ENCODE data around the gene USP22. TPM values are rescaled to one million over a fixed set of nuclear protein-coding genes. Genes with fewer than 3 reads are reported as not detected.

USP22 gene
- total RNA-seq, 2 donors from 2014 or later: 379 to 396 TPM

DNA sequence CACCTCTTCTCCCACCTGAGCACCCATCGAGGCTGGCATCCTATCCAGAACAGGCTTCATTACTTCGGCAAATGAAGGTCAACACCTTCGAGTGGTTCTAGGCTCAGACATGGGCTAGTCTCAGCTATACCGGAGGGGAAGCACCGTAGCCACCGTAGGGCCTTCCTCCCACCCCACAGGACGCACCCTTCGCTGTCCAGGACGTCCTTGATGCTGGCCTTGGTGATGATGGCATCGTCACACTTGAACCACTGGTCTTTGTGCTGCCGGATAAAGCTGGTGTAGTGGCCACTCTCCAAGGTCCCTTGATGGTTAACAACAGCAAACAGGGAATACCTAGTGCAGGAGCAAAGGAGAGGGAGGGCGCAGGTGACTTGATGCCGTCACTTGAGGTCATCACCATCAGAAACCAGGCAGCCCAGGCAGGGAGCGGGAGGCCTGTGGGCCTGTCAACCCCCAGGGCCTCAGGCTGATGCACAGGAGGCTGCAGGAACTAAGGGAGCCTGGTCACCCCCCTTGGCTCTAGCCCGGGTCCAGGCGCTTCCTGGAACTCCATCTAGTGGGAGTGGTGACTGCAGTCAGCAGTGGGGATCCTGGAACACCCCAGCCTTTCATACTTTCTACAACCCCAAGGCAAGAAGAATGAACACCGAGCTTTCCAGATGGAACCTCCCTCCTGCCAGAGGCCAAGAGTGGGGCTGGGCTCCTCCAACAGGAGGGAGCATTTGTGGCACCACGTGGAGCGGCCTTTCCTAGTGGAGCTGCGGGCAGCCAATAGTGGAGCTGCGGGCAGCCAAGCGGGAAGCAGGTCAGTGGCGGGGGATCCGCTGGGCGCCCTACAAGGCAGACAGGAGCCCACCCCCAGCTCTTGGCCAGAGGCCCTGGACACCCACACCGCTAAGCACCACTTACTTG lies 38.5 kb downstream of the USP22 start:
- Histone ChIP-seq H3K9ac (ENCODE audit: extremely low read depth, low read length, poor library complexity, severe bottlenecking) (no peak overlapping the region), H3K9me3 (ENCODE audit: control insufficient read depth, low read length) (no peaks in the 10 kb centered on the region), H3K4me3 (ENCODE audit: low read length) (no peak overlapping the region), H3K4me1 (ENCODE audit: control insufficient read depth, insufficient read depth, low read length) (peaks cover 14% of the 10 kb centered on the region), H3K27ac (ENCODE audit: low read depth, low read length) (no peak overlapping the region), H3K27me3 (ENCODE audit: control insufficient read depth, insufficient read depth, low read length, poor library complexity, severe bottlenecking) (no peaks in the 10 kb centered on the region), H3K36me3 (ENCODE audit: control insufficient read depth, insufficient read depth, low read length) (peaks cover 99% of the 10 kb centered on the region)
- peaks cover 3% of the 10 kb centered on the region for H3K4me1 Mint-ChIP-seq
- peaks cover 94% of the 10 kb centered on the region for H3K36me3 Mint-ChIP-seq (ENCODE audit: low read depth)
- DNase-seq: no peak
- H3K9me3 Mint-ChIP-seq: no peaks in the 10 kb centered on the region
- no peaks in the 10 kb centered on the region for H3K27me3 Mint-ChIP-seq (ENCODE audit: insufficient read depth)
- WGBS, 2 experiments (ENCODE audit: insufficient coverage in 1 of 2, insufficient read length in 1 of 2): 95 to 96% methylated on average over 11 to 26 of the region's 26 CpGs
- no peak overlapping the region for H3K4me3 Mint-ChIP-seq
- H3K27ac Mint-ChIP-seq: no peak overlapping the region
- TF ChIP-seq, protein P1, sequence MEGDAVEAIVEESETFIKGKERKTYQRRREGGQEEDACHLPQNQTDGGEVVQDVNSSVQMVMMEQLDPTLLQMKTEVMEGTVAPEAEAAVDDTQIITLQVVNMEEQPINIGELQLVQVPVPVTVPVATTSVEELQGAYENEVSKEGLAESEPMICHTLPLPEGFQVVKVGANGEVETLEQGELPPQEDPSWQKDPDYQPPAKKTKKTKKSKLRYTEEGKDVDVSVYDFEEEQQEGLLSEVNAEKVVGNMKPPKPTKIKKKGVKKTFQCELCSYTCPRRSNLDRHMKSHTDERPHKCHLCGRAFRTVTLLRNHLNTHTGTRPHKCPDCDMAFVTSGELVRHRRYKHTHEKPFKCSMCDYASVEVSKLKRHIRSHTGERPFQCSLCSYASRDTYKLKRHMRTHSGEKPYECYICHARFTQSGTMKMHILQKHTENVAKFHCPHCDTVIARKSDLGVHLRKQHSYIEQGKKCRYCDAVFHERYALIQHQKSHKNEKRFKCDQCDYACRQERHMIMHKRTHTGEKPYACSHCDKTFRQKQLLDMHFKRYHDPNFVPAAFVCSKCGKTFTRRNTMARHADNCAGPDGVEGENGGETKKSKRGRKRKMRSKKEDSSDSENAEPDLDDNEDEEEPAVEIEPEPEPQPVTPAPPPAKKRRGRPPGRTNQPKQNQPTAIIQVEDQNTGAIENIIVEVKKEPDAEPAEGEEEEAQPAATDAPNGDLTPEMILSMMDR (conservative IDR thresholded peaks at IDR 0.05): no peak

DNA sequence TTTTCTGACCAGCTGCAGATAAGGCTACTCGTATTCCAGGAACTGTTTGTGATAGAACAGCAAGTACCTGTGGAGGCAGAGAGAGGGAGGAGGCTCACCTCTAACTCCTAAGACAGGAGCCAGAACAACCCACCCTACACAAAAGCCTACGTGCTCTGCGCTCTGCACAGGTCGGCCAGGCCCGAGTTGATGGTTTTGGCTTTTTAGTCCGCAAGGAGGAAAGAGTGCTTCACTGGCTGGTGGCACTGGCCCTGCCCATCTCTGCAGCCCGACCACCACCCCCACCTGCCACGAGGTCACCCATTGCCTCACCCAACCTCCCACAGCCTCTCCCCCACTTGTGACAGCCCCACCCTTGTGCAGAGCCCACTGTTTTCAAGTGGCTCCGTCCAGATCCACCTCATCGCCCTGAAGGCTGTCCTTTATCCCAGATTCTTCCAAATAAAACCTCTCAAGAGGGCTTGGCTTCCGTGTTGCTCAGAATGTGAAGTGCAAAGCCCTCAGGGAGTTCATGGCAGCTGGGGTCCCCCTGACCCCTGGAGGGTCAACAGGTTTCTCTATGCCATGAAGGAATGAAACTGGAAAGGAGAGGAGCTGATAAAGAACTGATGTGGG lies 39.7 kb downstream of the USP22 start:
- Mint-ChIP-seq H3K4me1 (peaks cover 3% of the 10 kb centered on the region), H3K36me3 (ENCODE audit: low read depth) (peaks cover 89% of the 10 kb centered on the region), H3K9me3 (no peaks in the 10 kb centered on the region), H3K27ac (peak overlapping the region; percentile 79), H3K27me3 (ENCODE audit: insufficient read depth) (no peaks in the 10 kb centered on the region), H3K4me3 (no peak overlapping the region)
- no peak for DNase-seq
- peaks cover 14% of the 10 kb centered on the region for H3K4me1 ChIP-seq (ENCODE audit: control insufficient read depth, insufficient read depth, low read length)
- H3K36me3 ChIP-seq (ENCODE audit: control insufficient read depth, insufficient read depth, low read length): peaks cover 99% of the 10 kb centered on the region
- H3K4me3 ChIP-seq (ENCODE audit: low read length): no peak overlapping the region
- no peaks in the 10 kb centered on the region for H3K27me3 ChIP-seq (ENCODE audit: control insufficient read depth, insufficient read depth, low read length, poor library complexity, severe bottlenecking)
- 92 to 96% methylated on average over 4 to 11 of the region's 11 CpGs for WGBS, 2 experiments (ENCODE audit: insufficient coverage in 1 of 2, insufficient read length in 1 of 2)
- no peak overlapping the region for H3K27ac ChIP-seq (ENCODE audit: low read depth, low read length)
- TF ChIP-seq, protein P1 (conservative IDR thresholded peaks at IDR 0.05): no peak
- no peak overlapping the region for H3K9ac ChIP-seq (ENCODE audit: extremely low read depth, low read length, poor library complexity, severe bottlenecking)
- H3K9me3 ChIP-seq (ENCODE audit: control insufficient read depth, low read length): no peaks in the 10 kb centered on the region

DNA sequence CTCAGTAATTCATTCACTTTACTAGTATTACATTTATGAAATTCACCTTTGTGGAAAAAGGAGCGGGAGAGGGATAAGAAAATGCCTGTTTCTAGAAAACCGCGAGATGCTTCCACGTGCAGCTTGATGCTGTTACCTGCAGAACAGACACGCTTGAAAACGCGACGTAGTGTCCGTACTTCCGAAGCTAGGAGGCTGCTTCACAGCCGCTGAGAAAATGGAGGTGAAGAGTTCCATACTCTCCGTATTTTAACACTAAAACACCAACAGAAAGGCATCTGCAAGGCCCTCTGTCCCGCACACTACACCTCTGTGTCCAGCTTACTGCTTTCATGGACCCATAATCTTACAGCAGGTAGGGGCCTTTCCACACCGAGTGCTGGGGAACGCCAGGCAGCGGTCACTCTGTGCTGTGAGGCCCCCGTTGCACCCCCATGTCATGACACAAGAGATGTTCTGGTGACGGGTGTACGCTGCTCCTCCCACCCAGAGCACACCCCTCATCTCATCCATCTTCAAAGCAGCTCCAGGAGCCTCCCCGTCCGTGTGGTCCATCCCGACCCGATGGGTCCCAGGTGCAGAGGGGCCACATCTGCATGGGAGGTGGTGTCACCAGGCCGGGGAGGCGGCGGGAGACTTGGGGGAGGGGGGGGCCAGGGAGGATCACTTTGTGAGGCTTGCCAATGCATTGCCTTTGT lies 40.4 kb downstream of the USP22 start:
- Mint-ChIP-seq H3K27ac (peak overlapping the region; percentile 39), H3K27me3 (ENCODE audit: insufficient read depth) (no peaks in the 10 kb centered on the region), H3K9me3 (no peaks in the 10 kb centered on the region), H3K36me3 (ENCODE audit: low read depth) (peaks cover 83% of the 10 kb centered on the region), H3K4me3 (no peak overlapping the region), H3K4me1 (peaks cover 3% of the 10 kb centered on the region)
- Histone ChIP-seq H3K4me3 (ENCODE audit: low read length) (no peak overlapping the region), H3K27me3 (ENCODE audit: control insufficient read depth, insufficient read depth, low read length, poor library complexity, severe bottlenecking) (no peaks in the 10 kb centered on the region), H3K4me1 (ENCODE audit: control insufficient read depth, insufficient read depth, low read length) (peaks cover 14% of the 10 kb centered on the region), H3K9ac (ENCODE audit: extremely low read depth, low read length, poor library complexity, severe bottlenecking) (no peak overlapping the region), H3K27ac (ENCODE audit: low read depth, low read length) (no peak overlapping the region), H3K36me3 (ENCODE audit: control insufficient read depth, insufficient read depth, low read length) (peaks cover 92% of the 10 kb centered on the region), H3K9me3 (ENCODE audit: control insufficient read depth, low read length) (no peaks in the 10 kb centered on the region)
- DNase-seq: no peak
- 93 to 96% methylated on average over 20 to 26 of the region's 26 CpGs for WGBS, 2 experiments (ENCODE audit: insufficient coverage in 1 of 2, insufficient read length in 1 of 2)
- TF ChIP-seq, protein P1 (conservative IDR thresholded peaks at IDR 0.05): no peak
